ENCODE measurements around the gene SOX1.

Gene SOX1

GRCh38 chr13:112054616-112055015, 12.3 kb upstream of the SOX1 start:
- TF ChIP-seq CTCF (IDR thresholded peaks at IDR 0.05; ENCODE audit: low read depth, low read length, missing control alignments), result no peak
- in situ Hi-C loops (cut with HindIII; ENCODE audit: low sequenced_read_pairs), result loop anchor here (5.0 kb wide), 1 partner anchor 63 kb away; no protein-coding TSS in a partner anchor
- no peak for DNase-seq (ENCODE audit: low read depth)
- no peak overlapping the region for H3K4me3 ChIP-seq (ENCODE audit: low read depth, low read length)

GRCh38 chr13:112055036-112055914, 11.7 kb upstream of the SOX1 start:
- no peak for DNase-seq (ENCODE audit: low read depth)
- in situ Hi-C loops (cut with HindIII; ENCODE audit: low sequenced_read_pairs), result no loop called here
- no peak overlapping the region for H3K4me3 ChIP-seq (ENCODE audit: low read depth, low read length)
- TF ChIP-seq CTCF (IDR thresholded peaks at IDR 0.05; ENCODE audit: low read depth, low read length, missing control alignments), result no peak

GRCh38 chr13:112055915-112056269, 11.1 kb upstream of the SOX1 start:
- no peak for DNase-seq (ENCODE audit: low read depth)
- H3K4me3 ChIP-seq (ENCODE audit: low read depth, low read length), result no peak overlapping the region
- in situ Hi-C loops (cut with HindIII; ENCODE audit: low sequenced_read_pairs), result no loop called here
- no peak for TF ChIP-seq CTCF (IDR thresholded peaks at IDR 0.05; ENCODE audit: low read depth, low read length, missing control alignments)

GRCh38 chr13:112056284-112056727, 10.6 kb upstream of the SOX1 start:
- in situ Hi-C loops (cut with HindIII; ENCODE audit: low sequenced_read_pairs), result no loop called here
- H3K4me3 ChIP-seq (ENCODE audit: low read depth, low read length), result no peak overlapping the region
- no peak for DNase-seq (ENCODE audit: low read depth)
- TF ChIP-seq CTCF (IDR thresholded peaks at IDR 0.05; ENCODE audit: low read depth, low read length, missing control alignments), result no peak

- TF ChIP-seq CTCF (IDR thresholded peaks at IDR 0.05; ENCODE audit: low read depth, low read length, missing control alignments), result no peak
- in situ Hi-C loops (cut with HindIII; ENCODE audit: low sequenced_read_pairs), result no loop called here
- no peak for DNase-seq (ENCODE audit: low read depth)
- H3K4me3 ChIP-seq (ENCODE audit: low read depth, low read length), result no peak overlapping the region
Measured at GRCh38 chr13:112056739-112057438, 10.1 kb upstream of the SOX1 start.

GRCh38 chr13:112057439-112057735, 9.6 kb upstream of the SOX1 start:
- in situ Hi-C loops (cut with HindIII; ENCODE audit: low sequenced_read_pairs), result no loop called here
- no peak for DNase-seq (ENCODE audit: low read depth)
- no peak for TF ChIP-seq CTCF (IDR thresholded peaks at IDR 0.05; ENCODE audit: low read depth, low read length, missing control alignments)
- H3K4me3 ChIP-seq (ENCODE audit: low read depth, low read length), result no peak overlapping the region
